Right lobe of liver (tissue), 6 donors: ENCODE data around the gene ZSCAN10. TPM values are rescaled to one million over a fixed set of nuclear protein-coding genes. Genes with fewer than 3 reads are reported as not detected.
A peak's percentile ranks its signal among the peaks of the same experiment; 100 is the strongest.

Experiments
- ATAC-seq, 4 donors: fragments of 200-7000 bp; cut with Tn5 transposase; one replicate each; pipeline ENCODE4 v1.9.1; 2020; ENCODE audit warnings: mild to moderate bottlenecking in 4 of 4, moderate library complexity in 4 of 4
- DNase-seq, 3 donors: peaks; one replicate each; pipeline ENCODE4 v3.0.0-alpha.2; 2020
- H3K27ac ChIP-seq, 3 donors: fragments of 200-600 bp; one replicate each; pipeline ENCODE4 v1.8.0; 2022
- H3K27me3 ChIP-seq, 2 donors: fragments of 200-600 bp; one replicate each; pipeline ENCODE4 v1.8.0; 2022
- H3K36me3 ChIP-seq, 4 donors: fragments of 200-600 bp; sonication (generic) in 1 of 4; one replicate each; pipeline versions ENCODE4 v1.5.1 to v1.8.0; 2017 to 2022; ENCODE audit warnings: control low read depth in 1 of 4
- H3K4me1 ChIP-seq, 4 donors: fragments of 200-600 bp; sonication (generic) in 1 of 4; one replicate each; pipeline versions ENCODE4 v1.5.1 to v1.8.0; 2017 to 2022; ENCODE audit warnings: control low read depth in 1 of 4
- H3K4me3 ChIP-seq, 3 donors: fragments of 200-600 bp; one replicate each; pipeline ENCODE4 v1.8.0; 2022
- H3K9me3 ChIP-seq, 4 donors: fragments of 200-600 bp; sonication (generic) in 1 of 4; one replicate each; pipeline versions ENCODE4 v1.5.1 to v1.8.0; 2017 to 2022; ENCODE audit warnings: control low read depth in 1 of 4
- CTCF ChIP-seq, 4 donors: fragments of 200-600 bp in 3 of 4; fragments of 450-650 bp in 1 of 4; IDR thresholded peaks; one replicate each; pipeline versions ENCODE4 v1.5.1 to v1.8.0; 2016 to 2022; ENCODE audit warnings: antibody characterized with exemption in 4 of 4, mild to moderate bottlenecking in 2 of 4
- POLR2A ChIP-seq: fragments of 450-650 bp; IDR thresholded peaks from one replicate; pipeline ENCODE4 v1.6.1; 2017; ENCODE audit warnings: antibody characterized with exemption, mild to moderate bottlenecking
- WGBS: methylation state at CpG from one replicate; pipeline ENCODE4 v1.1.6; 2018; ENCODE audit warnings: low coverage, low lambda C conversion rate; ENCODE audit not compliant: insufficient coverage; ENCODE audit errors: missing lambda C conversion rate; 5-methylcytosine and 5-hydroxymethylcytosine counted together
- intact Hi-C, 2 donors: fragments of 100-400 bp; cut with DNase I; formaldehyde crosslinking; loops; one replicate each; pipeline versions ENCODE4 v1.11.2 to v1.14.1; 2022
- long read RNA-seq: library from polyadenylated mRNA; unstranded; transcript quantifications from one replicate; pipeline ENCODE4 v2.0.0, GENCODE V29; 2019
- total RNA-seq, 6 experiments: library from RNA; depleted of rRNA in 2 of 6; stranded (reverse); fragments of >200 nt in 2 of 6; fragmentation: NEBNext Ultra II Directional in 3 of 6; extraction: Animal tissue kit (Norgen Biotek cat#: 25700) in 3 of 6; gene quantifications; one replicate each; pipeline versions ENCODE4 v1.1.0 to v1.2.4, GENCODE V29; 2016 to 2023
- donor health status: DM: no; HTN: yes; CAD: no.
- donor health status: DM: no; HTN: no; CAD: no.
- donor health status: DM: no; HTN: no; CAD: no.
- donor health status: DM: no; HTN: yes; CAD: no.
- donor health status: DM: no; HTN: yes; CAD: no.

ZSCAN10 gene
- total RNA-seq = not detected
- long read RNA-seq = 0 reads

GRCh38 chr16:3098459-3099394 lies at the start of gene ZSCAN10:
Gene ZSCAN10, minus strand, starts transcription at chr16:3099294. Its CDS starts 6,357 bp downstream, at chr16:3092937.
- no peaks in the 10 kb centered on the region for H3K36me3 ChIP-seq
- peaks cover 0 to 5% (median 2%) of the 10 kb centered on the region in 4 donors for H3K4me1 ChIP-seq
- 77% methylated on average over 5 of the region's 21 CpGs for WGBS
- intact Hi-C loops = no loop called here
- ATAC-seq (no peak), DNase-seq (peak in 1 of 3 donors; percentile 47)
- no peaks in the 10 kb centered on the region for H3K9me3 ChIP-seq
- no peak within 1 kb of the TSS for H3K27ac ChIP-seq
- H3K4me3 ChIP-seq = peak within 1 kb of the TSS in 2 of 3 donors; percentile 12 to 41
- TF ChIP-seq CTCF (IDR thresholded peaks at IDR 0.05) (no peak), POLR2A (no peak)
- no peaks in the 10 kb centered on the region for H3K27me3 ChIP-seq

DNA sequence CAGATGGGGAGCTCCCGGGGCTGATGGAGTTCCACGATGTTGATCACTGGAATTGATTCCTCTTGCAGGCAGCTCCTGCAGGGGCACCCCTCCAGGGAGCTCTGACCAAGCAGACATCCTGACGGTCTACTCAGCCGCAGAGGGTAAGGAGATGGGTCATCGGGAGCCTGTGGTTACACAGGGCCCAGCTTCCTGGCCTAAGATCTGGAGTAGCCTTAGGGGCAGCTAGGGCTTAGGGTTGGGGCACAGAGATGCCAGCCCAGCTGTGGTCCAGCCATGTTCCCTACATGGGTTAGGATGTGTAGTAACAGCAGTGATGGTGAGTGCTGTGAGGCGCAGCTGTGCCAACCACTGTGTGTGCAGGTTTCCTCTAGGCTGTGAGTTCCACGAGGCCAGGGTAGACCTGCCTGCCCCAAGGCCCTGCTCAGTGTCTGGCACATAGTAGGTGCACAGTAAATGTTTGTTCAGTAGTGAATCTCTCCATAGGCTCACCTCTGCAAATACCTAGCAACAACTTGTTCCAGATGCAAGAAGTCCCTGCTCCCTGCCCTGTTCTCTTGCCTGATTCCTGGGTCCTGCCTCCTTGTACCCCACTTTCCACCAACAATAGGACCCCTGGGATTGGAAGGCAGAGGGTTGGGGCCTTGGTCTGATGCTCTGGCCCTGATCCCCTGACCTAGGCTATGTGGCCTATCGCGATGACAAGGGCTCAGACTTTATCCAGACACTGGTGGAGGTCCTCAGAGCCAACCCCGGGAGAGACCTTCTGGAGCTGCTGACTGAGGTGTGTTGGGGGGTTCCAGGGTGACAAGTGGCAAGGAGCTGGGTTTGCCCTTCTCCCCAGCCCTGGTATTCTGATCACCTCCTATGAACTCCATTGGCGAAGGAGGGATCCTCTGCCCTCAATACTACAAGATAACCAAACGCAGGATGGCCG lies 49.4 kb upstream of the ZSCAN10 start:
- 100% methylated on average over 4 of the region's 13 CpGs for WGBS
- no peak overlapping the region for H3K4me3 ChIP-seq
- peaks cover 0 to 15% (median 5%) of the 10 kb centered on the region in 4 donors for H3K4me1 ChIP-seq
- TF ChIP-seq POLR2A (no peak), CTCF (IDR thresholded peaks at IDR 0.05) (no peak)
- H3K36me3 ChIP-seq = no peaks in the 10 kb centered on the region
- DNase-seq (peak in 1 of 3 donors; percentile 45), ATAC-seq (no peak)
- no peaks in the 10 kb centered on the region for H3K27me3 ChIP-seq
- H3K27ac ChIP-seq = no peak overlapping the region
- intact Hi-C loops = no loop called here
- H3K9me3 ChIP-seq = no peaks in the 10 kb centered on the region

DNA sequence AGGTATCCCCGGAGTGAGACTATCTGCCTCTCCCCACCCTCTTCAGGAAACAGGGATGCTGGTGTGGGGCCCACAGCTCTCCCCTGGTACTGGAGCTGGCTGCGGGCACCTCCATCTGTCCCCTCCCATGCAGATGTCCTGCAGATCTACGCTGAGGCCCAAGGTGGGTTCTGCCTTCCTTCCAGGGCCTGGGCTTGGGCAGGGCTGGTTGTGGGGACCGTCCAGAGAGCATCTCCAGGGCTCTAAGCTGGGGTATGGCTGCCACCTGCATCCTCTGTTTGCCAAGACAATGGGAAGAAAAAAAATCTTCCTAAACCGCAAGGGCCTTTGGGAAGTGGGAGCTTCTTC lies 48.6 kb upstream of the ZSCAN10 start:
- intact Hi-C loops = no loop called here
- TF ChIP-seq CTCF (IDR thresholded peaks at IDR 0.05) (no peak), POLR2A (no peak)
- H3K4me1 ChIP-seq = peaks cover 0 to 23% (median 9%) of the 10 kb centered on the region in 4 donors
- H3K27ac ChIP-seq = no peak overlapping the region
- H3K36me3 ChIP-seq = no peaks in the 10 kb centered on the region
- no peak for DNase-seq
- no peaks in the 10 kb centered on the region for H3K9me3 ChIP-seq
- H3K27me3 ChIP-seq = no peaks in the 10 kb centered on the region
- no peak for ATAC-seq
- no peak overlapping the region for H3K4me3 ChIP-seq
- WGBS = 86% methylated on average over 4 of the region's 5 CpGs

GRCh38 chr16:3147046-3147756 lies 48.1 kb upstream of the ZSCAN10 start:
- intact Hi-C loops = no loop called here
- no peaks in the 10 kb centered on the region for H3K36me3 ChIP-seq
- no peaks in the 10 kb centered on the region for H3K9me3 ChIP-seq
- no peak overlapping the region for H3K4me3 ChIP-seq
- ATAC-seq (no peak), DNase-seq (peak in 1 of 3 donors; percentile 52)
- H3K27me3 ChIP-seq = no peaks in the 10 kb centered on the region
- H3K4me1 ChIP-seq = peaks cover 0 to 23% (median 9%) of the 10 kb centered on the region in 4 donors
- WGBS = 76% methylated on average over 3 of the region's 16 CpGs
- TF ChIP-seq POLR2A (no peak), CTCF (IDR thresholded peaks at IDR 0.05) (no peak)
- no peak overlapping the region for H3K27ac ChIP-seq
